HepG2 (cell line): ENCODE measurements around the gene TENM3. TPM values are rescaled to one million over a fixed set of nuclear protein-coding genes. Genes with fewer than 3 reads are reported as not detected.

ENCODE experiments used
- AKAP8 ChIP-seq: sonication (generic); formaldehyde crosslinking; IDR thresholded peaks from 2 replicates; pipeline ENCODE4 v1.5.1; 2020; ENCODE audit warnings: mild to moderate bottlenecking, missing genetic modification reagents
- CHD4 ChIP-seq: fragments of 200-600 bp; sonication (generic); IDR thresholded peaks from 2 replicates; pipeline ENCODE4 v1.7.0; 2017; ENCODE audit warnings: mild to moderate bottlenecking, low read length, borderline replicate concordance
- FOSL2 ChIP-seq: sonication (generic); formaldehyde crosslinking; IDR thresholded peaks from 2 replicates; pipeline ENCODE4 v1.4.0; 2020; ENCODE audit warnings: missing genetic modification reagents
- HIVEP1 ChIP-seq: sonication (generic); formaldehyde crosslinking; IDR thresholded peaks from 2 replicates; pipeline ENCODE4 v1.4.0; 2020; ENCODE audit warnings: mild to moderate bottlenecking, missing genetic modification reagents
- KDM1A ChIP-seq: IDR thresholded peaks from 2 replicates; pipeline ENCODE4 v1.6.1; 2016; ENCODE audit warnings: missing compliant biosample characterization
- MED13 ChIP-seq: sonication (generic); formaldehyde crosslinking; IDR thresholded peaks from 2 replicates; pipeline ENCODE4 v1.5.0; 2020; ENCODE audit warnings: missing genetic modification reagents
- MLLT10 ChIP-seq: sonication (generic); formaldehyde crosslinking; IDR thresholded peaks from 2 replicates; pipeline ENCODE4 v1.4.0; 2020; ENCODE audit warnings: missing genetic modification reagents
- NR2C2 ChIP-seq: sonication (generic); formaldehyde crosslinking; IDR thresholded peaks from 2 replicates; pipeline ENCODE4 v1.4.0; 2020; ENCODE audit warnings: missing genetic modification reagents, mild to moderate bottlenecking, moderate library complexity, borderline replicate concordance
- RELA ChIP-seq: sonication (generic); formaldehyde crosslinking; IDR thresholded peaks from 2 replicates; pipeline ENCODE4 v1.4.0; 2020; ENCODE audit warnings: missing genetic modification reagents
- SMYD3 ChIP-seq: sonication (generic); formaldehyde crosslinking; IDR thresholded peaks from 2 replicates; pipeline ENCODE4 v1.8.1; 2023; ENCODE audit warnings: mild to moderate bottlenecking, missing genetic modification reagents
- TERF1 ChIP-seq: sonication (generic); formaldehyde crosslinking; IDR thresholded peaks from 2 replicates; pipeline ENCODE4 v1.8.0; 2022; ENCODE audit warnings: mild to moderate bottlenecking, missing genetic modification reagents, moderate library complexity
- TP53 ChIP-seq: sonication (generic); formaldehyde crosslinking; conservative IDR thresholded peaks from 2 replicates; pipeline ENCODE4 v1.4.0; 2020; ENCODE audit warnings: missing genetic modification reagents
- ZBTB25 ChIP-seq: IDR thresholded peaks from 2 replicates; pipeline ENCODE4 v1.6.1; 2018; ENCODE audit warnings: missing genetic modification reagents
- ZEB1 ChIP-seq: IDR thresholded peaks from 2 replicates; pipeline ENCODE4 v1.6.1; 2012; ENCODE audit warnings: mild to moderate bottlenecking, low read depth, inconsistent platforms; ENCODE audit not compliant: insufficient replicate concordance
- ZNF121 ChIP-seq: sonication (generic); formaldehyde crosslinking; IDR thresholded peaks from 2 replicates; pipeline ENCODE4 v1.5.0; 2020; ENCODE audit warnings: mild to moderate bottlenecking, missing genetic modification reagents
- ZNF703 ChIP-seq: sonication (generic); formaldehyde crosslinking; IDR thresholded peaks from 2 replicates; pipeline ENCODE4 v1.5.1; 2020; ENCODE audit warnings: missing genetic modification reagents, mild to moderate bottlenecking, moderate library complexity, borderline replicate concordance
- polyA plus RNA-seq, 8 experiments: library from polyadenylated mRNA; depleted of rRNA in 3 of 8; stranded (reverse) in 7 of 8; unstranded in 1 of 8; fragments of >200 nt; fragmentation: Illumina TruSeq in 4 of 8; extraction: Trizol in 4 of 8; gene quantifications; 2 replicates each; pipeline versions ENCODE4 v1.2.1 to v1.2.3, GENCODE V29; 2011 to 2016; ENCODE audit warnings: low read depth in 4 of 8, missing spikeins in 1 of 8, mixed read lengths in 1 of 8; ENCODE audit not compliant: insufficient read depth in 1 of 8
- total RNA-seq, 5 experiments: library from RNA; depleted of rRNA; stranded (reverse); fragments of >200 nt; fragmentation: Illumina TruSeq; extraction: Trizol; gene quantifications; 2 replicates each; pipeline ENCODE4 v1.2.3, GENCODE V29; 2016; ENCODE audit warnings: low read depth in 1 of 5
- TF ChIP-seq, protein P1 (sequence below): sonication (generic); formaldehyde crosslinking; IDR thresholded peaks from 2 replicates; pipeline ENCODE4 v1.5.0; 2020; ENCODE audit warnings: missing genetic modification reagents, mild to moderate bottlenecking, borderline replicate concordance
- TF ChIP-seq, protein P2 (sequence below): sonication (generic); formaldehyde crosslinking; IDR thresholded peaks from 2 replicates; pipeline ENCODE4 v1.9.0; 2021; ENCODE audit warnings: missing genetic modification reagents, borderline replicate concordance

TENM3 gene
- total and polyA plus RNA-seq, 2 of the 13 experiments (the other 11 are each of a cell fraction or from before 2014, with no cell fraction given), result 0.04 TPM; not detected in 1

DNA sequence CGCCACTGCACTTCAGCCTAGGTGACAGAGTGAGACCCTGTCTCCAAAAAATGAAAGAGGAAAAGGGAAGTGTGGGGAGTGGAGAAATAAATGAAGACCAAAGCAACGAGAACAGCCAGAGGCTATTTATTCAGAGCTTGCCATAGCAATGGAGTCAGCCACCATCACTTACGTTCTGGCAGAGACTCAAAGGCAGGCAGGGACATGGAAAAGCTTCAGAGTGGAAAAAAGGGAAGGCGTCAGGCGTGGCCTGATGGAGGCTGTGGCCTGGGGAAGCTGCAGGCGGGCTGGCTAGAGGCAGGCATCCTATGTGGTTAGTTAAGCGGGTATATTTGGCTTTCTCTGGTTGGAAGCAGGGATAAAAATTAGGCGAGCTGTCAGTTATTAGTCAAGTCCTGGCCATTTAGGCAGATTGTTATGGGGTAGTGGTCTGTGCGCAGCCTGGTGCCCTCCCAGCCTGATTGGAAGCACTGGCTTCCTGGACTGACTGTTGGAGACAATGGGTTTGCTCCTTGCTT lies 600.7 kb downstream of the TENM3 start (continued):
- TF ChIP-seq KDM1A (CRISPR knock-in tag) (no peak), TERF1 (no peak), ZNF703 (no peak), CHD4 (no peak), SMYD3 (no peak), TP53 (CRISPR knock-in tag) (no peak), NR2C2 (no peak), RELA (CRISPR knock-in tag) (no peak), AKAP8 (no peak), HIVEP1 (no peak), ZEB1 (no peak), ZBTB25 (CRISPR knock-in tag) (no peak), MED13 (CRISPR knock-in tag) (no peak), ZNF121 (CRISPR knock-in tag) (no peak), MLLT10 (CRISPR knock-in tag) (no peak), FOSL2 (CRISPR knock-in tag) (no peak)
- TF ChIP-seq, protein P1, sequence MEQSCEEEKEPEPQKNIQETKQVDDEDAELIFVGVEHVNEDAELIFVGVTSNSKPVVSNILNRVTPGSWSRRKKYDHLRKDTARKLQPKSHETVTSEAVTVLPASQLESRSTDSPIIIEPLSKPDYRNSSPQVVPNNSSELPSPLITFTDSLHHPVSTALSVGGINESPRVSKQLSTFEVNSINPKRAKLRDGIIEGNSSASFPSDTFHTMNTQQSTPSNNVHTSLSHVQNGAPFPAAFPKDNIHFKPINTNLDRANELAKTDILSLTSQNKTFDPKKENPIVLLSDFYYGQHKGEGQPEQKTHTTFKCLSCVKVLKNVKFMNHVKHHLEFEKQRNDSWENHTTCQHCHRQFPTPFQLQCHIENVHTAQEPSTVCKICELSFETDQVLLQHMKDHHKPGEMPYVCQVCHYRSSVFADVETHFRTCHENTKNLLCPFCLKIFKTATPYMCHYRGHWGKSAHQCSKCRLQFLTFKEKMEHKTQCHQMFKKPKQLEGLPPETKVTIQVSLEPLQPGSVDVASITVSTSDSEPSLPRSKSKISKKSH, result no peak
- TF ChIP-seq, protein P2, sequence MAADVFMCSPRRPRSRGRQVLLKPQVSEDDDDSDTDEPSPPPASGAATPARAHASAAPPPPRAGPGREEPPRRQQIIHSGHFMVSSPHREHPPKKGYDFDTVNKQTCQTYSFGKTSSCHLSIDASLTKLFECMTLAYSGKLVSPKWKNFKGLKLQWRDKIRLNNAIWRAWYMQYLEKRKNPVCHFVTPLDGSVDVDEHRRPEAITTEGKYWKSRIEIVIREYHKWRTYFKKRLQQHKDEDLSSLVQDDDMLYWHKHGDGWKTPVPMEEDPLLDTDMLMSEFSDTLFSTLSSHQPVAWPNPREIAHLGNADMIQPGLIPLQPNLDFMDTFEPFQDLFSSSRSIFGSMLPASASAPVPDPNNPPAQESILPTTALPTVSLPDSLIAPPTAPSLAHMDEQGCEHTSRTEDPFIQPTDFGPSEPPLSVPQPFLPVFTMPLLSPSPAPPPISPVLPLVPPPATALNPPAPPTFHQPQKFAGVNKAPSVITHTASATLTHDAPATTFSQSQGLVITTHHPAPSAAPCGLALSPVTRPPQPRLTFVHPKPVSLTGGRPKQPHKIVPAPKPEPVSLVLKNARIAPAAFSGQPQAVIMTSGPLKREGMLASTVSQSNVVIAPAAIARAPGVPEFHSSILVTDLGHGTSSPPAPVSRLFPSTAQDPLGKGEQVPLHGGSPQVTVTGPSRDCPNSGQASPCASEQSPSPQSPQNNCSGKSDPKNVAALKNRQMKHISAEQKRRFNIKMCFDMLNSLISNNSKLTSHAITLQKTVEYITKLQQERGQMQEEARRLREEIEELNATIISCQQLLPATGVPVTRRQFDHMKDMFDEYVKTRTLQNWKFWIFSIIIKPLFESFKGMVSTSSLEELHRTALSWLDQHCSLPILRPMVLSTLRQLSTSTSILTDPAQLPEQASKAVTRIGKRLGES (CRISPR knock-in tag), result no peak
